ENCODE results near the gene GLIS1.

Gene GLIS1

GRCh38 chr1:53656747-53657530, 82.0 kb downstream of the GLIS1 start:
- ChIA-PET CTCF (interaction anchor here (1.4 kb wide), 1 partner anchor 172 kb away, joined by 3 read pairs; no protein-coding TSS in a partner anchor), POLR2A (interaction anchor here (0.5 to 1.3 kb wide), 2 partner anchors 9 to 17 kb away, joined by 3 to 4 read pairs; no protein-coding TSS in a partner anchor)
- Histone ChIP-seq H3K36me3 (ENCODE audit: control insufficient read depth in 4 of 4, insufficient read depth in 4 of 4, low read length in 3 of 4) (no peaks in the 10 kb centered on the region), H3K27ac (ENCODE audit: insufficient read depth in 1 of 2, low read depth in 1 of 2, low read length in 2 of 2, poor library complexity in 1 of 2, severe bottlenecking in 2 of 2) (no peak overlapping the region), H3K4me3 (ENCODE audit: control insufficient read depth in 1 of 7, extremely low read depth in 1 of 7, insufficient read depth in 4 of 7, low read depth in 2 of 7, low read length in 6 of 7) (no peak overlapping the region), H3K27me3 (replicated peaks in 2 of 5; ENCODE audit: control insufficient read depth in 4 of 5, insufficient read depth in 5 of 5, low read length in 4 of 5) (no peaks in the 10 kb centered on the region), H3K4me1 (ENCODE audit: control extremely low read depth in 1 of 4, control insufficient read depth in 4 of 4, insufficient read depth in 4 of 4, low read length in 3 of 4) (peaks cover 0 to 37% (median 19%) of the 10 kb centered on the region in 4 experiments), H3K9me3 (ENCODE audit: control extremely low read depth in 1 of 5, control insufficient read depth in 4 of 5, insufficient read depth in 2 of 5, low read depth in 1 of 5, low read length in 4 of 5) (no peaks in the 10 kb centered on the region)
- no peak for DNase-seq
- WGBS (ENCODE audit: insufficient coverage), result 79% methylated on average over 11 of the region's 11 CpGs

GRCh38 chr1:53655931-53656746, 82.8 kb downstream of the GLIS1 start:
- Histone ChIP-seq H3K27ac (ENCODE audit: insufficient read depth in 1 of 2, low read depth in 1 of 2, low read length in 2 of 2, poor library complexity in 1 of 2, severe bottlenecking in 2 of 2) (no peak overlapping the region), H3K9me3 (ENCODE audit: control extremely low read depth in 1 of 5, control insufficient read depth in 4 of 5, insufficient read depth in 2 of 5, low read depth in 1 of 5, low read length in 4 of 5) (no peaks in the 10 kb centered on the region), H3K4me1 (ENCODE audit: control extremely low read depth in 1 of 4, control insufficient read depth in 4 of 4, insufficient read depth in 4 of 4, low read length in 3 of 4) (peaks cover 0 to 37% (median 19%) of the 10 kb centered on the region in 4 experiments), H3K4me3 (ENCODE audit: control insufficient read depth in 1 of 7, extremely low read depth in 1 of 7, insufficient read depth in 4 of 7, low read depth in 2 of 7, low read length in 6 of 7) (no peak overlapping the region), H3K27me3 (replicated peaks in 2 of 5; ENCODE audit: control insufficient read depth in 4 of 5, insufficient read depth in 5 of 5, low read length in 4 of 5) (no peaks in the 10 kb centered on the region), H3K36me3 (ENCODE audit: control insufficient read depth in 4 of 4, insufficient read depth in 4 of 4, low read length in 3 of 4) (no peaks in the 10 kb centered on the region)
- DNase-seq, result peak; percentile 12 to 65 (median 61)
- POLR2A ChIA-PET, result interaction anchor here (0.5 to 1.3 kb wide), 2 partner anchors 9 to 17 kb away, joined by 3 to 4 read pairs; no protein-coding TSS in a partner anchor
- 47% methylated on average over 5 of the region's 10 CpGs for WGBS (ENCODE audit: insufficient coverage)
- CTCF ChIA-PET, result interaction anchor here (1.4 kb wide), 1 partner anchor 171 kb away, joined by 3 read pairs; no protein-coding TSS in a partner anchor

DNA sequence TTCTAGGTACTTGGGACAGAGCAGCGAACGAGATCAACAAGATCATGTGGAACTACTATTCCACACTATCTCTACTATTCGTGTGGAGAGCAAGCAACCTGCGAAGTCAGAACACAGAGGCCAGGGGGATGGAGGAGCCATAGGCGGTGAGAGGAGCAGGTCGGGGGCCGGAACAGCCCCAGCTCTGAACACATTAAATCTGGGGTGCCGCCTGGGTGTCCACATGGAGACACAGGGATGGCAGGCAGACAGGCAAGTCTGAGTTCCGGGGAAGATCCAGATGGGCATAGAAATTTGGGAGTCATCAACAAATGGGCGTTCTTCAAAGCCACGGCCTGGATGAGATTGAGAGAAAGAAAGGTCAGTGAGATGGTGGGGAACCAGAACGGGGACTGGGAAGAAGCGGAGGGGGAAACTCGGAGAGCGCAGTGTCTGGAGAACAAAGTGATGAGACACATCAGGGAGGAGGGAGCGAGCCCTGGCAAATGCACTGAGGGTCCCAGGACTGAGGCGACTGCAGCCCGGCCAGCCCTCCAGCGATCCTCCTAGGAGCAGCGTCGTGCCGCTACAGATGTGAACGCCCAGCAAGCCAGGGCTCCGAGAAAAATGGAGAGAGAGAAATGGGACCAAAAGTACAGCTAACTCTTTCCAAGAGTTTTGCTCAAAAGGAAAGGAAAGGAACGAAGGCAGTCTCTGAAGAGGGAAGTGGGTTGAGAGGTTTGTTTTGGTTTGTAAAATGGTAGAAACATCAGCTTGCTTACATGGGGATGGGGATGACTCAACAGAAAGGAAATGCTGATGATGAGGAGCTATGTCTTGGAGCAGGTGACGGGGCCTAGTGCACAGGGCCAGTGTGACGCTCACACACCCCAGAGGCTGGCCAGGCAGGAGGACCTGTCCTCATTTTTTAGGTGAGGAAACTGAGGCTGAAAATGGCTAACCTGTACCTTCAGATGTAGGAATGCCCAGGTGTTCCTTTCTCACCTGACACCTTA, 84.5 kb downstream of the GLIS1 start:
- DNase-seq, result peak; percentile 7 to 75 (median 67)
- H3K36me3 ChIP-seq (ENCODE audit: control insufficient read depth in 4 of 4, insufficient read depth in 4 of 4, low read length in 3 of 4), result no peaks in the 10 kb centered on the region
- POLR2A ChIA-PET, result no interaction called here
- H3K4me3 ChIP-seq (ENCODE audit: control insufficient read depth in 1 of 7, extremely low read depth in 1 of 7, insufficient read depth in 4 of 7, low read depth in 2 of 7, low read length in 6 of 7), result no peak overlapping the region
- no peaks in the 10 kb centered on the region for H3K9me3 ChIP-seq (ENCODE audit: control extremely low read depth in 1 of 5, control insufficient read depth in 4 of 5, insufficient read depth in 2 of 5, low read depth in 1 of 5, low read length in 4 of 5)
- CTCF ChIA-PET, result interaction anchor here (0.7 to 2.2 kb wide), 2 partner anchors 11 kb away, joined by 3 to 8 read pairs; no protein-coding TSS in a partner anchor
- H3K4me1 ChIP-seq (ENCODE audit: control extremely low read depth in 1 of 4, control insufficient read depth in 4 of 4, insufficient read depth in 4 of 4, low read length in 3 of 4), result peaks cover 0 to 37% (median 19%) of the 10 kb centered on the region in 4 experiments
- no peak overlapping the region for H3K27ac ChIP-seq (ENCODE audit: insufficient read depth in 1 of 2, low read depth in 1 of 2, low read length in 2 of 2, poor library complexity in 1 of 2, severe bottlenecking in 2 of 2)
- WGBS (ENCODE audit: insufficient coverage), result 89% methylated on average over 24 of the region's 27 CpGs
- no peaks in the 10 kb centered on the region for H3K27me3 ChIP-seq (replicated peaks in 2 of 5; ENCODE audit: control insufficient read depth in 4 of 5, insufficient read depth in 5 of 5, low read length in 4 of 5)

- 96% methylated on average over 4 of the region's 5 CpGs for WGBS (ENCODE audit: insufficient coverage)
- Histone ChIP-seq H3K27ac (ENCODE audit: insufficient read depth in 1 of 2, low read depth in 1 of 2, low read length in 2 of 2, poor library complexity in 1 of 2, severe bottlenecking in 2 of 2) (no peak overlapping the region), H3K9me3 (ENCODE audit: control extremely low read depth in 1 of 5, control insufficient read depth in 4 of 5, insufficient read depth in 2 of 5, low read depth in 1 of 5, low read length in 4 of 5) (no peaks in the 10 kb centered on the region), H3K27me3 (replicated peaks in 2 of 5; ENCODE audit: control insufficient read depth in 4 of 5, insufficient read depth in 5 of 5, low read length in 4 of 5) (no peaks in the 10 kb centered on the region), H3K4me3 (ENCODE audit: control insufficient read depth in 1 of 7, extremely low read depth in 1 of 7, insufficient read depth in 4 of 7, low read depth in 2 of 7, low read length in 6 of 7) (no peak overlapping the region), H3K36me3 (ENCODE audit: control insufficient read depth in 4 of 4, insufficient read depth in 4 of 4, low read length in 3 of 4) (no peaks in the 10 kb centered on the region), H3K4me1 (ENCODE audit: control extremely low read depth in 1 of 4, control insufficient read depth in 4 of 4, insufficient read depth in 4 of 4, low read length in 3 of 4) (peaks cover 0 to 37% (median 19%) of the 10 kb centered on the region in 4 experiments)
- ChIA-PET CTCF (interaction anchor here (2.2 kb wide), 1 partner anchor 10 kb away, joined by 8 read pairs; no protein-coding TSS in a partner anchor), POLR2A (no interaction called here)
- no peak for DNase-seq
Observed at GRCh38 chr1:53653631-53654030, 85.3 kb downstream of the GLIS1 start.

DNA sequence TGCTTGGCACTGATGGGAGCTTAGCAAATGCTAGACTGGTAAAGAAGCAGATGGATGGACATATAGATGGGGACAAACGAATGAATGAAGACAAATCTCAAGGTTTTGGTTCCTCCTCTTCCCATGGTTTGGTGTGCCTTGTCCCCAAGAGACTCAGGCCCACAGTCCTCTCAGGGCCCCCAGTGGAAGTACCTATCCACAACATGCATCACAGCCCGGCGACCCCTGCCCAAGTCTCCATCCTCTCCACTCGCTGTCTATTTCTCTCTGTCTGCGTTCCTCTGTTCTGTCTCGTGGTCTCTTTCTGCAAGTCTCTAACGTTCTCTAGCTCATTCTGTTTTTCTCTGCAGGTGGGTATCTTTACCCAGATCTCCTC, 85.8 kb downstream of the GLIS1 start:
- Histone ChIP-seq H3K27me3 (replicated peaks in 2 of 5; ENCODE audit: control insufficient read depth in 4 of 5, insufficient read depth in 5 of 5, low read length in 4 of 5) (no peaks in the 10 kb centered on the region), H3K36me3 (ENCODE audit: control insufficient read depth in 4 of 4, insufficient read depth in 4 of 4, low read length in 3 of 4) (no peaks in the 10 kb centered on the region), H3K27ac (ENCODE audit: insufficient read depth in 1 of 2, low read depth in 1 of 2, low read length in 2 of 2, poor library complexity in 1 of 2, severe bottlenecking in 2 of 2) (no peak overlapping the region), H3K4me1 (ENCODE audit: control extremely low read depth in 1 of 4, control insufficient read depth in 4 of 4, insufficient read depth in 4 of 4, low read length in 3 of 4) (peaks cover 0 to 37% (median 19%) of the 10 kb centered on the region in 4 experiments), H3K9me3 (ENCODE audit: control extremely low read depth in 1 of 5, control insufficient read depth in 4 of 5, insufficient read depth in 2 of 5, low read depth in 1 of 5, low read length in 4 of 5) (no peaks in the 10 kb centered on the region), H3K4me3 (ENCODE audit: control insufficient read depth in 1 of 7, extremely low read depth in 1 of 7, insufficient read depth in 4 of 7, low read depth in 2 of 7, low read length in 6 of 7) (no peak overlapping the region)
- ChIA-PET CTCF (interaction anchor here (1.0 to 2.2 kb wide), 2 partner anchors 10 to 27 kb away, joined by 3 to 8 read pairs; no protein-coding TSS in a partner anchor), POLR2A (no interaction called here)
- no peak for DNase-seq
- WGBS (ENCODE audit: insufficient coverage), result 94% methylated on average over 7 of the region's 7 CpGs

- no peak overlapping the region for H3K4me3 ChIP-seq (ENCODE audit: control insufficient read depth in 1 of 7, extremely low read depth in 1 of 7, insufficient read depth in 4 of 7, low read depth in 2 of 7, low read length in 6 of 7)
- H3K9me3 ChIP-seq (ENCODE audit: control extremely low read depth in 1 of 5, control insufficient read depth in 4 of 5, insufficient read depth in 2 of 5, low read depth in 1 of 5, low read length in 4 of 5), result no peaks in the 10 kb centered on the region
- no peaks in the 10 kb centered on the region for H3K36me3 ChIP-seq (ENCODE audit: control insufficient read depth in 4 of 4, insufficient read depth in 4 of 4, low read length in 3 of 4)
- H3K27me3 ChIP-seq (replicated peaks in 2 of 5; ENCODE audit: control insufficient read depth in 4 of 5, insufficient read depth in 5 of 5, low read length in 4 of 5), result no peaks in the 10 kb centered on the region
- ChIA-PET CTCF (interaction anchor here (1.0 to 2.2 kb wide), 2 partner anchors 9 to 28 kb away, joined by 3 to 8 read pairs; no protein-coding TSS in a partner anchor), POLR2A (no interaction called here)
- peaks cover 0 to 33% (median 18%) of the 10 kb centered on the region in 4 experiments for H3K4me1 ChIP-seq (ENCODE audit: control extremely low read depth in 1 of 4, control insufficient read depth in 4 of 4, insufficient read depth in 4 of 4, low read length in 3 of 4)
- no peak for DNase-seq
- WGBS (ENCODE audit: insufficient coverage), result 96% methylated on average over 5 of the region's 7 CpGs
- H3K27ac ChIP-seq (ENCODE audit: insufficient read depth in 1 of 2, low read depth in 1 of 2, low read length in 2 of 2, poor library complexity in 1 of 2, severe bottlenecking in 2 of 2), result no peak overlapping the region
Observed at GRCh38 chr1:53652441-53653199, 86.3 kb downstream of the GLIS1 start.

Data from common myeloid progenitor, CD34-positive (primary cell).